ENCODE measurements around the gene HOOK1.
"Not testable (repeated sequence)": the region's sequence is repeated elsewhere in the genome, so short reads cannot be mapped to it uniquely, and the experiment has no call there.

HOOK1 gene

DNA sequence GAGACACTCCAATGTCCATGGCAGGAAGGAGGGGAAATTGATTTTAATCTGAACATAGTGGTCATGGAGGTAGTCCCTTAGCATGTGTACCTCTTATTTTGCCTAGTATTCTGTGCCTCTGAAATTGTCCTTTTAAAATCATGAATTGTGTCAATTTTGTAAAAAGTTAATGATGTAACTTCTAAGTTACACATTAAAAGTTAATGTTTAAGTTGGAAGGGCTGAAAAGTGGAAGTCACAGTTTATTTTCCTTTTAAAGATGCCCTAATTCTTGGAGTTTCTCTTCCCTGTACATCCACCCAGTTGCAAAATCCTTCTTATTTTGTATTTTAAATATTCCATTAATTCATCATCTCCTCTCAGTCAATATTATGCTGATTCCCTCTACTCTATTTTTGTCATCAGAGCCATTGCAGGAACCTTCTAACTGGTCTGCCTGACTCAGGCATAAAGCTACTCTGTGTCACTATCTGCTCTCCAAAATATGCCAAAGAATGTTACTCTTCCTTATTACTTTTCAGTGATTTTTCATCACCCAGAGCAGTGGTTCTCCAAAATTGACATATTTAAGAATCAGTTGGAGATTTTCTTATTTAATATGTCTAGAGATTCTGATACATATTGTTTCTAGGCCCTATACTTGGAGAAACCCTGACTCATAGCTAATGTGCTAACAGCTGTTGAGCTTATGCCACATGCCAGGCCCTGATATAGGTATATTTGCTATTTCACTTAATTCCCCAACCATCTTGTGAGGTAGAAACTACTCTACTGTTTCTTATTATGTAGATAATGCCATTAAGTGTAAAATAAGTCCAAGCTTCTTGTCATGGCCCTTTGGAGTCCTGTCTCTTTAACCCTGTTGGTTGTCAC, 5.1 kb downstream of the HOOK1 start:
- no peak for DNase-seq (ENCODE audit: low read depth in 3 of 3)

- DNase-seq (ENCODE audit: low read depth in 3 of 3) = no peak
These were observed 12.4 kb downstream of the HOOK1 start for GRCh38 chr1:59827055-59827643.

DNA sequence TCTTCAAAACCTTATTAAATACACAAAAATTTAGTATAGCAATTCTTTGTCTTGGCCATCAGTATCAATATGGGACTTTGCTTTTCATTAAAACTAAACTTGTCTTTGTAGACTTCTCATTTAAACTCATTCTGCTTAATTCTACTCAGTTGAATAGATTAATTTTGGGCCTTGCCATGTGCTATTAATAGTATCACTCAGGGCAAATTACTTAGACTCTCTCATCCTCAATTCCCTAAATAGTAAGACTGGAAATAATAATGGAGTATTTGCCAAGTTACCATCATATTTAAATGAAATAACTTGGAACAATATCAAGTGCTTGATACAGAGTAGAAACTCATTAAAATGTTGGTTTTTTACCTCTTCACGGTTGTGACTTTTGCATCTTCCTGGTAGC, 13.4 kb downstream of the HOOK1 start:
- no peak for DNase-seq (ENCODE audit: low read depth in 3 of 3)

- no peak for DNase-seq (ENCODE audit: low read depth in 3 of 3)
These were observed 16.8 kb downstream of the HOOK1 start for GRCh38 chr1:59831529-59831928.

GRCh38 chr1:59833022-59833421, 18.3 kb downstream of the HOOK1 start:
- DNase-seq (ENCODE audit: low read depth in 3 of 3) = no peak

DNA sequence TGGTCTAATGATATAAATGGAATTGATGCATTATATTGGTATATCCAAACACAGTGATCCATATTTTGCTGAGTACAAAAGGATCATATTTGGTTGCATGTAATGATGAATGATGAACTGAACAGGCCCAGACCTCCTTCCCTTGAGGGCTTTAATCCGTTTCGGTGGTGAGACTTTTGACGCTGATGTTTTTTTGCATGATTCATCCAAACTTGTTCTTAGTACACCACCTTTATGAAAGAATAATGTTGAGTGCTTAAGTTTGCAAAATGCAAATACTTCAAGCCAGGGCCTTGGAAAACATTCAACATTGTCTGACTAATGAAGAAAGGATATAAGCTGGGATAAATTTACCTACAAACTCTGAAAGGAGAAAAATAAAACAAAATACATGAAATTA, 19.2 kb downstream of the HOOK1 start:
- no peak for DNase-seq (ENCODE audit: low read depth in 3 of 3)

GRCh38 chr1:59837857-59838256, 23.1 kb downstream of the HOOK1 start:
- not testable (repeated sequence) for DNase-seq (ENCODE audit: low read depth in 3 of 3)

DNA sequence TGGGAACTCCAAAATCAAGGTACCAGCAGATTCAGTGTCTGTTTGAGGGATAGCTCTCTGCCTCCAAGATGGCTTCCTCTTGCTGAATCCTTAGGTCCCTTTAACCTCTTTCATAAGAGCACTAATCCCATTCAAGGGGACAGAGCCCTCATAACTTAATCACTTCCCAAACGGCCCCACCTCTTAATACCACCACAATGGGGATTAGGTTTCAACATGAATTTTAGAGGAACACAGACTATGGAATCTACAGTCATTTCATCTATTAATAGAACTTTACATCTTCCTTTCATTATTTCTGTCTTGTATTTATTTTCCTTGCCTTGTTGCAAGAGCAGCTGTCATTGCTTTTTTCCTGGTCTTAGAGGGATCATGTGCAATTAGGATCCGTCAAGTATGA, 30.3 kb downstream of the HOOK1 start:
- DNase-seq (ENCODE audit: low read depth in 3 of 3) = no peak

DNA sequence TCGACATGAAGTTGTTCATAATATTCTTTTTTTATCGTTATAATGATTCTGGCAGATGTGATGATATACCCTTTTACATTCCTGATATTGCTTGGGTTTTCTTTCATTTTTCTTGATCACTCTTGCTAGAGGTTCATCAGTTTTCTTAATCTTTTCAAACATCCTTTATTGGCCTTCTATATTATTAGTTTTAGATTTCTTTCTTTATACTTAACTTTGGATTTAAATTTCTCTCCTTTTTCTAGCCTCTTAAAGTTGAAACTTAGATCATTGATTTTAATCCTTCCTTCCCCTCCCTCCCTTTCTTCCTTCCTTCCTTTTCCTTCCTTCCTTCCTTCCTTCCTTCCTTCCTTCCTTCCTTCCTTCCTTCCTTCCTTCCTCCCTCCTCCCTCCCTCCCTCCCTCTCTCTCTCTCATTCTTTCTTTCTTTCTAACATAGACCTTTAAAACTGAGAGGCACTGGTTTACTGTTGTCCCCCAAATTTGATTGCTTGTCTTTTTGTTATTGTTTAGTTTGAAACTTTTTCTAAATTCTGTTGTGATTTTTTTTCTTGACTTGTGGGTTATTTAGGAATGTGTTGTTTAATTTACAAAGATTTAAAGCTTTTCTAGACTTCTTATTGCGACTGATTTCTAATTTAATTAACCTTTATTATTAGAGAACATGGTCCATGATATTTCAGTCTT, 31.6 kb downstream of the HOOK1 start:
- DNase-seq (ENCODE audit: low read depth in 3 of 3) = no peak

GRCh38 chr1:59846895-59847282, 32.1 kb downstream of the HOOK1 start:
- no peak for DNase-seq (ENCODE audit: low read depth in 3 of 3)

DNA sequence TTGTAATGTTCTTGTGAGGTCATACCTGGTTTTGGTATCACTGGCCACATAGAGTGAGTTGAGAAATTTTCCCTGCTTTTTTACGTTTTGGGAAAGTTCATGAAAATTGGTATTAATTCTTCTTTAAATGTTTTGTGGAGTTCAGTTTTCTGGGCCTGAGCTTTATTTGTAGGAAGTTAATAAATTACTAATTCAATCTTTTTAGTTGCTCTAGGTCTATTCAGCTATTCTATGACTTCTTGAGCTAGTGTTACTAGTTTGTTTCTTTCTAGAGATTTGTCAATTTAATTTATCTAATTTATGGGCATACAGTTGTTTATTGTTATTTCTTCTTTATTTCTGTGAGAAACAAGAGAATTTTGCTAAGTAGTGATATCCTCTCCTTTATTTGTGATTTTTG, 37.4 kb downstream of the HOOK1 start:
- no peak for DNase-seq (ENCODE audit: low read depth in 3 of 3)

DNA sequence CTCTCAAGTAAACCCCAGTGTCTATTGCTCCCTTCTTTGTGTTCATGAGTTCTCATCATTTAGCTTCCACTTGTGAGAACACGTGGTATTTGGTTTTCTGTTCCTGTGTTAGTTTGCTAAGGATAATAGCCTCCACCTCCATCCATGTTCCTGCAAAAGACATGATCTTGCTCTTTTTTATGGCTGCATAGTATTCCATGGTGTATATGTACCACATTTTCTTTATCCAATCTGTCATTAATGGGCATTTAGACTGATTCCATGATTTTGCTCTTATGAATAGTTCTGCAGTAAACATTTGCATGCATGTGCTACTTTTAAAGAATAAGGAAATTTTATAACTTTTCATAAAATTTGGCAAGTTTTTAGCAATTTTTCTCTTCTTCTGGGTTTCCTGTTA, 40.5 kb downstream of the HOOK1 start:
- DNase-seq (ENCODE audit: low read depth in 3 of 3) = not testable (repeated sequence)

GRCh38 chr1:59856725-59857338, 42.1 kb downstream of the HOOK1 start:
- no peak for DNase-seq (ENCODE audit: low read depth in 3 of 3)

DNA sequence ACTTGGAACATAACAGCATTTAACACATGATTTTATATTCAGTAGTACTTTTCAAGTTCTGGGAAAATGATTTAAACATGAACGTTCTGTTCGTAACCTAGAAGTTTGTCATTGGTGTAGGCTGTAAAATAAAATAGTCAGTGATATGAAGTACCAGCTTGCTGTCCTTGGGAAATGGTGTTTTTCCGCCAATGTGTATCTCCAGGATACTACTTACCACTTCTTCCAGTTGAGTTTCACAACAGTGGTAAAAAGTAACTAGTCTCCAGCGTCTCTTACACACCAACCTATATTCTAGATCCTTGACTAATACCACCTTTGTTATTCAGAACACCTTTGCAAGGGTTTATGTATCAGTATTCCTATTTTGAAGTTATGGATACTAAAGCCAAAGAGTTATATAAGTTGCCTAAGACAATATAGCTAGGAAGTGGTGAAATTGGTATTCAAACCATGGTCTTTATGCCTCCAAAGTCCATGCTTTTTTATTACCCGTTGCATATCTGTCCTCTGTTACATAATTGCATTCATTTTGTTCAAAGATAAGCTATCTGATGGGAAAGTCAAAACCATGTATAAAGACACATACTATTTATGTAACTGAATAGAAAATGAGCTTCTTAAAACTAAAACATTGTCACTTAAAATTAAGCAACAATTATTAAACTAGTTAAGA, 43.1 kb downstream of the HOOK1 start:
- no peak for DNase-seq (ENCODE audit: low read depth in 3 of 3)

GRCh38 chr1:59866462-59866861, 51.7 kb downstream of the HOOK1 start:
- DNase-seq (ENCODE audit: low read depth in 3 of 3) = no peak

GRCh38 chr1:59871746-59872145, 57.0 kb downstream of the HOOK1 start:
- DNase-seq (ENCODE audit: low read depth in 3 of 3) = no peak

- no peak for DNase-seq (ENCODE audit: low read depth in 3 of 3)
These were observed 62.4 kb downstream of the HOOK1 start for GRCh38 chr1:59877108-59877682.

GRCh38 chr1:59878370-59878769, 63.6 kb downstream of the HOOK1 start:
- DNase-seq (ENCODE audit: low read depth in 3 of 3) = no peak

- peak in 2 of 3 experiments; percentile 4 to 22 for DNase-seq (ENCODE audit: low read depth in 3 of 3)
These were observed 64.8 kb downstream of the HOOK1 start for GRCh38 chr1:59879574-59879973.

- no peak for DNase-seq (ENCODE audit: low read depth in 3 of 3)
These were observed 65.3 kb downstream of the HOOK1 start for GRCh38 chr1:59879996-59880505.

DNA sequence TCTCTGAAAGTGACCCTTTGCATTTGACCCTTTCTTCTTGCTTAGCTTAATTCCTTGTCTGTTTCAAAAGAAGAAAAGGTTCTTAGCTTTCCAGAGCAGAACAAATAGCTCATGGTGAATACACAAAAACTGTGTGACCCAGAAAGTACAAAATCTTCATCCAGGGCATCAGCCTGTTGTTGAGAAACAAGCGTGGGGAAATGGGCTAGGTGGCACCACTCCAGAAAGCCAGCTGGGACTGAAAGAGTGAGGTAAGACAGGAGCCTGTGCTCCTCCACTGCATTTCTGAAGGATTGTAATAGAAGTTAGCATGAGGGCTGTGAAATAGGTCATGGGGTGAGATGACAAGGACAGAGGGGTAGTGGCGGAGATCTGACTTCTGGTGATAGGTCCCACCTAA, 66.0 kb downstream of the HOOK1 start:
- no peak for DNase-seq (ENCODE audit: low read depth in 3 of 3)
